Tibial nerve (tissue), 4 donors: ENCODE data around the gene PMP22. TPM values are rescaled to one million over a fixed set of nuclear protein-coding genes. Genes with fewer than 3 reads are reported as not detected.
A peak's percentile ranks its signal among the peaks of the same experiment; 100 is the strongest.

Source experiments
- DNase-seq, 2 donors: peaks; one replicate each; pipeline ENCODE4 v3.0.0-alpha.2; 2019; ENCODE audit warnings: low spot score in 2 of 2
- H3K27ac ChIP-seq, 4 donors: fragments of 200-600 bp; sonication (generic) in 3 of 4; one replicate each; pipeline ENCODE4 v1.5.1; 2017 to 2019; ENCODE audit warnings: mild to moderate bottlenecking in 1 of 4
- H3K27me3 ChIP-seq, 2 donors: fragments of 200-600 bp; sonication (generic) in 1 of 2; one replicate each; pipeline versions ENCODE4 v1.5.1 to v1.6.0; 2017 to 2019
- H3K36me3 ChIP-seq, 3 donors: fragments of 200-600 bp; sonication (generic); one replicate each; pipeline ENCODE4 v1.5.1; 2018 to 2019
- H3K4me1 ChIP-seq, 4 donors: fragments of 200-600 bp; sonication (generic) in 3 of 4; one replicate each; pipeline ENCODE4 v1.5.1; 2017 to 2019
- H3K4me3 ChIP-seq, 4 donors: fragments of 200-600 bp; sonication (generic) in 3 of 4; one replicate each; pipeline ENCODE4 v1.5.1; 2017 to 2019; ENCODE audit warnings: mild to moderate bottlenecking in 1 of 4, moderate library complexity in 1 of 4
- H3K9me3 ChIP-seq, 4 donors: fragments of 200-600 bp; sonication (generic) in 3 of 4; one replicate each; pipeline ENCODE4 v1.5.1; 2017 to 2019
- EP300 ChIP-seq, 2 donors: sonication (generic); formaldehyde crosslinking; IDR thresholded peaks; one replicate each; pipeline ENCODE4 v1.6.1; 2017; ENCODE audit warnings: antibody characterized with exemption in 2 of 2, mild to moderate bottlenecking in 1 of 2
- POLR2A ChIP-seq, 2 donors: fragments of 450-650 bp; IDR thresholded peaks; one replicate each; pipeline ENCODE4 v1.6.1; 2017; ENCODE audit warnings: antibody characterized with exemption in 2 of 2, mild to moderate bottlenecking in 2 of 2, moderate library complexity in 2 of 2
- WGBS, 2 donors: methylation state at CpG; one replicate each; pipeline ENCODE4 v1.1.5; 2018; 5-methylcytosine and 5-hydroxymethylcytosine counted together
- total RNA-seq, 4 donors: library from RNA; depleted of rRNA; stranded (reverse); fragments of >200 nt; gene quantifications; one replicate each; pipeline ENCODE4 v1.1.0, GENCODE V29; 2016
- TF ChIP-seq, protein P1 (sequence below), 5 experiments: fragments of 200-600 bp in 3 of 5; fragments of 450-650 bp in 2 of 5; sonication (generic) in 3 of 5; IDR thresholded peaks; one replicate each; pipeline ENCODE4 v1.5.1; 2016 to 2019; ENCODE audit warnings: antibody characterized with exemption in 5 of 5, mild to moderate bottlenecking in 3 of 5, moderate library complexity in 2 of 5

Gene PMP22
- total RNA-seq, 4 donors from 2014 or later, result 784 to 3,019 (median 2,270) TPM

DNA sequence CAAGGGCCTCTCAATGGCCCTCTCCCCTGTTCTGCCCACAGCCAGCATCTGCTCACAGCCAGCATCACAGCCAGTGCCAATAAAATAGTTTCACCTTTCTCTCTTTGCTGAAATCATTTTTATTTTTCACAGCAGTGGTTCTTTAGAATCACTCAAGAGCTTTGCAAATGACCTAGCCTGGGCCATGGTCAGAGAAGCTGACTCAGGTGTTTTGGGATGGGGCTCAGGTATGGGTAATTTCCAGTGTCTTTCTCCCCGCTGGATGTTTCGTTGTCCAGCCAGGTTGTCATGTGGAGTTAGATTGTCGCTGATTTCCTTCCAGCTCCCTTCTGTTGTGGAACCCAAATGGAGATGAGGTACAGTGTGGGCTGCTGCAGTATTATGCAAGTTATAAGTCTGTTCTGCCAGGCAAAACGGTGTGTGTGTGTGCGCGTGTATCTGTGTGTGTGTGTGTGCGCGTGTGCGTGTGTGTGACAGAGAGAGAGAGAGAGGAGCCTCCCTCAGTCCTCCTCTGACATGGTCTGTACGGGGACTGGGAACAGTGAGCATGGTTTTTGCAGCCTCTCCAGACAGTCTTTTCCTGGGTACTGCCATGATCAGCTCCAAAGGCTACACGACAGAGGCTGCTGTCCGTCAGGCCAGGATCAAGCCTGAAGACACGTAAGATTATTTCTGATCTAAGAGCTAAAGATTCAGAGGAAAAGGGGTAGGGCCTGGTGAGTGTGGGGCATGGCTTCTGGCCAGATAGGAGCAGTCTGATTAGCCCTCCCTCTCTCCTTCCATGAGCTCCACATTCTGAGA lies 1.4 kb upstream of the PMP22 start:
- no peaks in the 10 kb centered on the region for H3K36me3 ChIP-seq
- H3K9me3 ChIP-seq, result no peaks in the 10 kb centered on the region
- TF ChIP-seq EP300 (IDR thresholded peaks at IDR 0.05) (no peak), POLR2A (IDR thresholded peaks at IDR 0.05) (no peak)
- TF ChIP-seq, protein P1, sequence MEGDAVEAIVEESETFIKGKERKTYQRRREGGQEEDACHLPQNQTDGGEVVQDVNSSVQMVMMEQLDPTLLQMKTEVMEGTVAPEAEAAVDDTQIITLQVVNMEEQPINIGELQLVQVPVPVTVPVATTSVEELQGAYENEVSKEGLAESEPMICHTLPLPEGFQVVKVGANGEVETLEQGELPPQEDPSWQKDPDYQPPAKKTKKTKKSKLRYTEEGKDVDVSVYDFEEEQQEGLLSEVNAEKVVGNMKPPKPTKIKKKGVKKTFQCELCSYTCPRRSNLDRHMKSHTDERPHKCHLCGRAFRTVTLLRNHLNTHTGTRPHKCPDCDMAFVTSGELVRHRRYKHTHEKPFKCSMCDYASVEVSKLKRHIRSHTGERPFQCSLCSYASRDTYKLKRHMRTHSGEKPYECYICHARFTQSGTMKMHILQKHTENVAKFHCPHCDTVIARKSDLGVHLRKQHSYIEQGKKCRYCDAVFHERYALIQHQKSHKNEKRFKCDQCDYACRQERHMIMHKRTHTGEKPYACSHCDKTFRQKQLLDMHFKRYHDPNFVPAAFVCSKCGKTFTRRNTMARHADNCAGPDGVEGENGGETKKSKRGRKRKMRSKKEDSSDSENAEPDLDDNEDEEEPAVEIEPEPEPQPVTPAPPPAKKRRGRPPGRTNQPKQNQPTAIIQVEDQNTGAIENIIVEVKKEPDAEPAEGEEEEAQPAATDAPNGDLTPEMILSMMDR (IDR thresholded peaks at IDR 0.05), result no peak
- 61 to 75% methylated on average over 13 of the region's 13 CpGs for WGBS, 2 donors
- H3K4me1 ChIP-seq, result peaks cover 0 to 53% (median 11%) of the 10 kb centered on the region in 4 donors
- H3K4me3 ChIP-seq, result peak overlapping the region in 1 of 4 donors; percentile 76
- H3K27ac ChIP-seq, result peak overlapping the region in 3 of 4 donors; percentile 96 to 100 (median 98)
- no peaks in the 10 kb centered on the region for H3K27me3 ChIP-seq
- DNase-seq, result no peak

DNA sequence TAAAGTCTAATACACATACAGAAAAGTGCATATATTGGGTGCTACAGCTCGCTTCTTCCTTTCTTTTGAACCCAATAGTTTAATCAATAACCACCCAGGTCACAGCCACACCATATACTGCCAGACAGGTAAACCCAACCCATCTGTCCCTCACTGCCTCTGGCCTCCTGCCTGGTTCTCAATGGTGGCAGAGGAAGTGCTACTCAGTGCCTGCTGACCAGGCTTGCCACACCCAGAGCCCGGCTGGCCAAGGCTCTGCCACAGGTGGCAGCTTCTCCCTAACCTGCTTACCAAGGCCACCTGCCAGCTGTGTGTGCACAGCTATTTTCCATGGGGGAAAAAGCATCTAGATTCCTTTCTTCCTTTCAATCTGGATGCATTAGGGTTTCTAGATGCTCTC lies 584 bp downstream of the PMP22 start:
- peak overlapping the region; percentile 92 to 100 (median 97) for H3K27ac ChIP-seq
- WGBS, 2 donors, result 24 to 57% methylated on average over 2 of the region's 2 CpGs
- H3K27me3 ChIP-seq, result no peaks in the 10 kb centered on the region
- peak overlapping the region; percentile 65 to 76 (median 68) for H3K4me3 ChIP-seq
- no peaks in the 10 kb centered on the region for H3K9me3 ChIP-seq
- TF ChIP-seq POLR2A (IDR thresholded peaks at IDR 0.05), result no peak
- peaks cover 0 to 9% (median 0%) of the 10 kb centered on the region in 3 donors for H3K36me3 ChIP-seq
- peaks cover 0 to 45% (median 11%) of the 10 kb centered on the region in 4 donors for H3K4me1 ChIP-seq
- DNase-seq, result no peak

DNA sequence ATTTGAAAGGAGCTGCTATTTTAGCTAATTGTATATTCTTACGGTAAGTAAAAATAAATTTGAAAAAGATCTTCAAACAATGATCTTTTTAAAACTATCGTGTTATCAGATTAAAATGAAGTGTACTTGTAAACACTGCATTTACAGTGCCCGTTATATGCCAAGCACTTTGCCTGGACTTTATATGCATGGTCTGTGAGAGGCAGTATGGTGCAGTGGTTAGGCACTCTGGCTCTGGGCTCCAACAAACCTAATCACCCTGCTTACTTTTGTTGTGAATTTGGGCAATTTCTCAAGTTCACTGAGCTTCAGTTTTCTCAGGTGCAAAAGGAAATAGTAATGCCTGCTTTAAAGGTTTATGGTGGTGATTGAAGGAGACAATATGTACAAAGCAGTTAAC lies 1.4 kb downstream of the PMP22 start:
- no peaks in the 10 kb centered on the region for H3K9me3 ChIP-seq
- H3K4me3 ChIP-seq, result peak overlapping the region; percentile 65 to 76 (median 68)
- H3K36me3 ChIP-seq, result peaks cover 0 to 18% (median 3%) of the 10 kb centered on the region in 3 donors
- peaks cover 0 to 45% (median 14%) of the 10 kb centered on the region in 4 donors for H3K4me1 ChIP-seq
- peak overlapping the region; percentile 92 to 100 (median 97) for H3K27ac ChIP-seq
- 13 to 16% methylated on average over 3 of the region's 3 CpGs for WGBS, 2 donors
- TF ChIP-seq POLR2A (IDR thresholded peaks at IDR 0.05) (no peak), EP300 (IDR thresholded peaks at IDR 0.05) (no peak)
- TF ChIP-seq, protein P1 (IDR thresholded peaks at IDR 0.05), result no peak
- no peaks in the 10 kb centered on the region for H3K27me3 ChIP-seq
- no peak for DNase-seq

DNA sequence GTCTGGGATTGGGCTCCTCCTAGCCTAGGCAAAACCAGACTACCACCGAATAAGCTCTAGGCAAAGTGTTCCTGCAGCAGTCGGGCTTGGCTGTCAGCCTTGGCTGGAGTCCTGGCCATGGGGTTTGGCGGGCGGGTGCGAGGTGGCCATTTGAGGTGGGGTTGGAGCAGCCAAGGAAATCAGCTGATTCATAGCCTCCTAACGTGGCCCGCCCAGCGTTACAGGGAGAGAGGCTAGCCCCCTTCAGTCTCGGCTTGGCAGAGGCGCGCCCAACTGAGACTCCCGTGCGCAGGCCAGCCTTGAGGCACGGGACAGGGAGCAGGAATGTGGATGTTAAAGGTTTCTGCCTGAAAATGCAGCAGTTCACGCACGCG lies 1.9 kb downstream of the PMP22 start:
- H3K27me3 ChIP-seq, result no peaks in the 10 kb centered on the region
- peaks cover 0 to 22% (median 3%) of the 10 kb centered on the region in 3 donors for H3K36me3 ChIP-seq
- peak; percentile 85 to 90 for DNase-seq
- peak in 1 of 2 donors; percentile 78 for TF ChIP-seq EP300 (IDR thresholded peaks at IDR 0.05)
- TF ChIP-seq POLR2A (IDR thresholded peaks at IDR 0.05), result peak; percentile 37 to 46
- TF ChIP-seq, protein P1 (IDR thresholded peaks at IDR 0.05), result no peak
- peaks cover 0 to 45% (median 19%) of the 10 kb centered on the region in 4 donors for H3K4me1 ChIP-seq
- WGBS, 2 donors, result 0 to 2% methylated on average over 17 of the region's 17 CpGs
- H3K27ac ChIP-seq, result peak overlapping the region; percentile 92 to 100 (median 97)
- H3K9me3 ChIP-seq, result no peaks in the 10 kb centered on the region
- H3K4me3 ChIP-seq, result peak overlapping the region; percentile 65 to 76 (median 68)

DNA sequence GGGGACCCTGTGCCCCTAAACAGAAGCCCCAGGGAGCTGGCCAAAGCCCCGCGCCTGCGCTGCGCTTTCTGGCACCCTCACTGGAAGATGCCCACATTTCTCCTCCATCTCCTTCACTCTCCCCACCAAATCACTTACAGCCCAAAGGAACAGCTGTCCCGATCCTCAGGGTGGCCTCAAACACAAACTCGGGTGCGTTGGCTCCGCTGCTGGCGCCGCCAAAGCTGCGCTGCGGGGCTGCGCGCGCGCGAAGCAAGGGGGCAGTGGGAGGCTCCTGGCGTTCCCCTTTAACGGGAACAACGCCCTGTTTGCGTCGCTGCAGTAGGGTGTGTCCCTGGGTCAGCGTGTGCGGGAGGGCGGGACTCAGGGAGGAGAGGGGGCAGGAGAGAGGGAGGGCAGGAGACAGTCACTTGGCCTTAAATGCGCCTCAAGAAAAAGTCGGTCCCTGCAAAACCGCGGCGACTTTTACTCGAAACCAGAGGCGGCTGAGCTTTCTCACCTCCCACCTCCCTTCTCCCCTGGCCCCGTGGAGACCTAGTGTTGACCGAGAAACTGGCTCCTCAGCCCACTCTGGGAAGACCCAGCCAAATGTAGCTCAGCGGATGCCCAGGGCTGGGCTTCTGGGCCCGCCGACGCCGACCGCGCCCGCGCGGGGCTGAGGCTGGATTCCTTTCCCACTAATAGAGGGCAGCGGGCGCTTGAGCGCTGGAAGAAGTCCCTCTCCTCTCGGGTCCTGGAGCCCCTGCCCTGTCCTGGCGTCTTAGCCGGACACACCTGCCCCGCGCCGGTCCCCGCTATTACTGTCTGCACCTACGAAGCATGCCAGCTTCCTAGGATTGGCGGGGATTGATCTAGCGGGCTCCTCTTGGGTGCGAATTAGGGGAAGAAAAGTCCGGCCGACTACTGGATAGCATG lies 2.6 kb downstream of the PMP22 start:
- Histone ChIP-seq H3K27ac (peak overlapping the region; percentile 92 to 100 (median 97)), H3K4me1 (peaks cover 0 to 47% (median 26%) of the 10 kb centered on the region in 4 donors), H3K9me3 (no peaks in the 10 kb centered on the region), H3K36me3 (peaks cover 0 to 28% (median 3%) of the 10 kb centered on the region in 3 donors), H3K4me3 (peak overlapping the region; percentile 65 to 76 (median 68)), H3K27me3 (no peaks in the 10 kb centered on the region)
- peak; percentile 87 to 90 for DNase-seq
- WGBS, 2 donors, result 1 to 2% methylated on average over 44 to 50 of the region's 60 CpGs
- peak in 1 of 2 donors; percentile 99 for TF ChIP-seq EP300 (IDR thresholded peaks at IDR 0.05)
- TF ChIP-seq, protein P1 (IDR thresholded peaks at IDR 0.05), result peak in 4 of 5 experiments; percentile 4 to 56 (median 26)
- peak; percentile 93 to 94 for TF ChIP-seq POLR2A (IDR thresholded peaks at IDR 0.05)
